Neural cell (in vitro differentiated cells): Measurements from ENCODE around the gene PCDH9. TPM values are rescaled to one million over a fixed set of nuclear protein-coding genes. Genes with fewer than 3 reads are reported as not detected.

ENCODE experiments used
- H2AFZ ChIP-seq: fragments of 200-600, 300-800 bp; sonication (generic), shearing (Covaris generic); 2 replicates; pipeline ENCODE4 v1.6.0; 2014; ENCODE audit warnings: low read depth, mild to moderate bottlenecking, antibody characterized with exemption, low read length, moderate library complexity
- H3F3A ChIP-seq: fragments of 200-600 bp; shearing (Covaris generic); 2 replicates; pipeline ENCODE4 v1.6.1; 2016; ENCODE audit warnings: mild to moderate bottlenecking, moderate library complexity, mixed read lengths, antibody characterized with exemption, low read length; ENCODE audit not compliant: insufficient read depth, poor library complexity, severe bottlenecking
- H3K27ac ChIP-seq: fragments of 200-600, 300-800 bp; sonication (generic), shearing (Covaris generic); 2 replicates; pipeline ENCODE4 v1.5.1; 2014; ENCODE audit warnings: mild to moderate bottlenecking, low read length, moderate library complexity
- H3K27me3 ChIP-seq: fragments of 300-800, 200-600 bp; sonication (generic), shearing (Covaris generic); 2 replicates; pipeline ENCODE4 v1.6.0; 2014; ENCODE audit warnings: mild to moderate bottlenecking, low read depth, low read length, moderate library complexity; ENCODE audit not compliant: insufficient read depth
- H3K36me3 ChIP-seq: fragments of 300-800, 200-600 bp; sonication (generic), shearing (Covaris generic); 2 replicates; pipeline ENCODE4 v1.5.1; 2014; ENCODE audit warnings: mild to moderate bottlenecking, antibody characterized with exemption, low read length, moderate library complexity; ENCODE audit not compliant: insufficient read depth
- H3K4me2 ChIP-seq: fragments of 300-800, 200-600 bp; sonication (generic), shearing (Covaris generic); 2 replicates; pipeline ENCODE4 v1.6.0; 2014; ENCODE audit warnings: mild to moderate bottlenecking, low read length
- H3K4me3 ChIP-seq: fragments of 300-800, 200-600 bp; sonication (generic), shearing (Covaris generic); 2 replicates; pipeline ENCODE4 v1.5.1; 2014; ENCODE audit warnings: mild to moderate bottlenecking, low read length, moderate library complexity
- H3K79me2 ChIP-seq: fragments of 200-600 bp; shearing (Covaris generic); replicated peaks from 2 replicates; pipeline ENCODE4 v1.6.0; 2014; ENCODE audit warnings: mild to moderate bottlenecking, low read length, moderate library complexity; ENCODE audit not compliant: insufficient read depth
- H3K9ac ChIP-seq: fragments of 300-800, 200-600 bp; sonication (generic), shearing (Covaris generic); 2 replicates; pipeline ENCODE4 v1.6.1; 2016; ENCODE audit warnings: mild to moderate bottlenecking, low read length, mixed read lengths
- H3K9me2 ChIP-seq: fragments of 200-600 bp; shearing (Covaris generic); 2 replicates; pipeline ENCODE4 v1.6.1; 2016; ENCODE audit warnings: mild to moderate bottlenecking, low read length, mixed read lengths; ENCODE audit not compliant: insufficient read depth
- H3K9me3 ChIP-seq: fragments of 200-600, 300-800 bp; sonication (generic), shearing (Covaris generic); 2 replicates; pipeline ENCODE4 v1.6.1; 2016; ENCODE audit warnings: mild to moderate bottlenecking, mixed run types, low read length, moderate library complexity, mixed read lengths
- H4K20me1 ChIP-seq: fragments of 200-600 bp; shearing (Covaris generic); 2 replicates; pipeline ENCODE4 v1.6.1; 2016; ENCODE audit warnings: mild to moderate bottlenecking, mixed run types; ENCODE audit not compliant: insufficient read depth
- EP300 ChIP-seq: fragments of 450-650 bp; conservative IDR thresholded peaks from 2 replicates; pipeline ENCODE4 v1.6.1; 2014; ENCODE audit warnings: antibody characterized with exemption, mild to moderate bottlenecking, moderate library complexity; ENCODE audit not compliant: poor library complexity, severe bottlenecking
- EZH2 ChIP-seq: fragments of 200-600, 300-800 bp; shearing (Covaris generic), sonication (generic); IDR thresholded peaks from 2 replicates; pipeline ENCODE4 v1.6.1; 2014; ENCODE audit warnings: antibody characterized with exemption, low read length, borderline replicate concordance, mild to moderate bottlenecking; ENCODE audit not compliant: insufficient read depth, poor library complexity, severe bottlenecking
- MXI1 ChIP-seq: fragments of 450-650 bp; conservative IDR thresholded peaks from 2 replicates; pipeline ENCODE4 v1.6.1; 2014; ENCODE audit warnings: antibody characterized with exemption, mild to moderate bottlenecking; ENCODE audit not compliant: poor library complexity, severe bottlenecking
- POLR2AphosphoS5 ChIP-seq: IDR thresholded peaks from 2 replicates; pipeline ENCODE4 v1.6.1; 2012
- RAD21 ChIP-seq: fragments of 450-650 bp; conservative IDR thresholded peaks from 2 replicates; pipeline ENCODE4 v1.6.1; 2014; ENCODE audit warnings: antibody characterized with exemption, mild to moderate bottlenecking, moderate library complexity
- SMC3 ChIP-seq: fragments of 450-650 bp; conservative IDR thresholded peaks from 2 replicates; pipeline ENCODE4 v1.6.1; 2014; ENCODE audit warnings: antibody characterized with exemption, mild to moderate bottlenecking, moderate library complexity; ENCODE audit not compliant: poor library complexity
- TAF1 ChIP-seq: IDR thresholded peaks from 2 replicates; pipeline ENCODE4 v1.6.1; 2012; ENCODE audit warnings: low read depth
- polyA plus RNA-seq: library from polyadenylated mRNA; depleted of rRNA; stranded (reverse); fragments of >200 nt; gene quantifications from 2 replicates; pipeline ENCODE4 v1.2.3, GENCODE V29; 2014
- TF ChIP-seq, protein P1 (sequence below): IDR thresholded peaks from 2 replicates; pipeline ENCODE4 v1.6.1; 2012; ENCODE audit warnings: borderline replicate concordance
- TF ChIP-seq, protein P2 (sequence below): fragments of 450-650 bp; IDR thresholded peaks from 2 replicates; pipeline ENCODE4 v1.5.1; 2014; ENCODE audit warnings: antibody characterized with exemption, mild to moderate bottlenecking, moderate library complexity; ENCODE audit not compliant: poor library complexity, severe bottlenecking

Gene PCDH9
- polyA plus RNA-seq, 1 donor from 2014 or later = 4.6 TPM

DNA sequence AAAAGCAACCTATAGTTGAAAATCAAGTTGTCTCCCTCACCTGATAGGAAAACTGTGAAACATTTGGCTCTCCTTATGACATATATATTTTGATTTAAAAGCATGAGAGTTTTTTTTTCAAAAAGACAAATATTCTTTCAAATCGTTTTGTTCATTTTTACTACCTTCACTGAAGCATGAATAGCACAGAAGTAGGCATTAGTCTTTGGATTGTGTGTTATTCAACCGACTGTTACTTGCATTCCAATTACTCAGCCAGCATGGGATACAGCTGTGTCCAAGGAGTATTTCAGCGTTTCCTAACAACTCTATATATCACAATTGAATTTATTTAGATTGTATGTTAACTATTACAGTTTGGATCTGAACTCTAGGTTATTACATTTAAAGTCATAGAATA lies 135.2 kb downstream of the PCDH9 start:
- no peaks in the 10 kb centered on the region for H3K36me3 ChIP-seq
- H3K9me2 ChIP-seq = no peaks in the 10 kb centered on the region
- no peaks in the 10 kb centered on the region for H3K79me2 ChIP-seq
- no peak overlapping the region for H3K4me3 ChIP-seq
- H2AFZ ChIP-seq = no peak overlapping the region
- H3K9ac ChIP-seq = no peak overlapping the region
- no peaks in the 10 kb centered on the region for H3K27me3 ChIP-seq
- no peak overlapping the region for H3K4me2 ChIP-seq
- TF ChIP-seq TAF1 = no peak
- TF ChIP-seq EZH2 = no peak
- no peak for TF ChIP-seq RAD21
- TF ChIP-seq MXI1 = no peak
- TF ChIP-seq EP300 = no peak
- TF ChIP-seq, protein P1, sequence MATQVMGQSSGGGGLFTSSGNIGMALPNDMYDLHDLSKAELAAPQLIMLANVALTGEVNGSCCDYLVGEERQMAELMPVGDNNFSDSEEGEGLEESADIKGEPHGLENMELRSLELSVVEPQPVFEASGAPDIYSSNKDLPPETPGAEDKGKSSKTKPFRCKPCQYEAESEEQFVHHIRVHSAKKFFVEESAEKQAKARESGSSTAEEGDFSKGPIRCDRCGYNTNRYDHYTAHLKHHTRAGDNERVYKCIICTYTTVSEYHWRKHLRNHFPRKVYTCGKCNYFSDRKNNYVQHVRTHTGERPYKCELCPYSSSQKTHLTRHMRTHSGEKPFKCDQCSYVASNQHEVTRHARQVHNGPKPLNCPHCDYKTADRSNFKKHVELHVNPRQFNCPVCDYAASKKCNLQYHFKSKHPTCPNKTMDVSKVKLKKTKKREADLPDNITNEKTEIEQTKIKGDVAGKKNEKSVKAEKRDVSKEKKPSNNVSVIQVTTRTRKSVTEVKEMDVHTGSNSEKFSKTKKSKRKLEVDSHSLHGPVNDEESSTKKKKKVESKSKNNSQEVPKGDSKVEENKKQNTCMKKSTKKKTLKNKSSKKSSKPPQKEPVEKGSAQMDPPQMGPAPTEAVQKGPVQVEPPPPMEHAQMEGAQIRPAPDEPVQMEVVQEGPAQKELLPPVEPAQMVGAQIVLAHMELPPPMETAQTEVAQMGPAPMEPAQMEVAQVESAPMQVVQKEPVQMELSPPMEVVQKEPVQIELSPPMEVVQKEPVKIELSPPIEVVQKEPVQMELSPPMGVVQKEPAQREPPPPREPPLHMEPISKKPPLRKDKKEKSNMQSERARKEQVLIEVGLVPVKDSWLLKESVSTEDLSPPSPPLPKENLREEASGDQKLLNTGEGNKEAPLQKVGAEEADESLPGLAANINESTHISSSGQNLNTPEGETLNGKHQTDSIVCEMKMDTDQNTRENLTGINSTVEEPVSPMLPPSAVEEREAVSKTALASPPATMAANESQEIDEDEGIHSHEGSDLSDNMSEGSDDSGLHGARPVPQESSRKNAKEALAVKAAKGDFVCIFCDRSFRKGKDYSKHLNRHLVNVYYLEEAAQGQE = no peak
- no peak for TF ChIP-seq SMC3
- H3K27ac ChIP-seq = no peak overlapping the region
- H3F3A ChIP-seq = no peaks in the 10 kb centered on the region
- H3K9me3 ChIP-seq = no peaks in the 10 kb centered on the region
- no peaks in the 10 kb centered on the region for H4K20me1 ChIP-seq

DNA sequence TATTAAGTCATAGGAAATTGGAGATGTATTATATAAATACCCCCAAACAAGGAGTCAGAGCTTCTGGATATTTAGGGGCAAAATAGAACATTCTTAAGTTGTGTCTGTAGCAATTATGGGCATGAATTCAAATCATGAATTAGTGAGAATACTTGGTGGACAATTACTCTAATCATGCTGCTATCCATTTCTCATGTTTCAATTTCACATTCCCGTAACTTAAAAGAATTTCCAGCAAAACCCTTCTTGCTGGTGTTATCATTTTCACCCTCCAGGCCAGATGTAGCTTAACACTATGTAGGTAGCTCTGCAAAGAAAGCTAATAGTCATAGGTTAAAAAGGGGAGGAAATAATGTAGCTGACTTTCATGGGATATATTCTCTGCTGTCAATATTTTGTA lies 136.1 kb downstream of the PCDH9 start:
- H4K20me1 ChIP-seq = no peaks in the 10 kb centered on the region
- no peaks in the 10 kb centered on the region for H3K36me3 ChIP-seq
- H3K79me2 ChIP-seq = no peaks in the 10 kb centered on the region
- H3K27ac ChIP-seq = no peak overlapping the region
- H3K4me3 ChIP-seq = no peak overlapping the region
- no peak overlapping the region for H2AFZ ChIP-seq
- H3F3A ChIP-seq = no peaks in the 10 kb centered on the region
- no peak overlapping the region for H3K4me2 ChIP-seq
- H3K9ac ChIP-seq = no peak overlapping the region
- no peaks in the 10 kb centered on the region for H3K9me3 ChIP-seq
- TF ChIP-seq, protein P1 = no peak
- TF ChIP-seq SMC3 (no peak), EZH2 (no peak), POLR2AphosphoS5 (no peak), RAD21 (no peak), TAF1 (no peak), EP300 (no peak), MXI1 (no peak)
- TF ChIP-seq, protein P2, sequence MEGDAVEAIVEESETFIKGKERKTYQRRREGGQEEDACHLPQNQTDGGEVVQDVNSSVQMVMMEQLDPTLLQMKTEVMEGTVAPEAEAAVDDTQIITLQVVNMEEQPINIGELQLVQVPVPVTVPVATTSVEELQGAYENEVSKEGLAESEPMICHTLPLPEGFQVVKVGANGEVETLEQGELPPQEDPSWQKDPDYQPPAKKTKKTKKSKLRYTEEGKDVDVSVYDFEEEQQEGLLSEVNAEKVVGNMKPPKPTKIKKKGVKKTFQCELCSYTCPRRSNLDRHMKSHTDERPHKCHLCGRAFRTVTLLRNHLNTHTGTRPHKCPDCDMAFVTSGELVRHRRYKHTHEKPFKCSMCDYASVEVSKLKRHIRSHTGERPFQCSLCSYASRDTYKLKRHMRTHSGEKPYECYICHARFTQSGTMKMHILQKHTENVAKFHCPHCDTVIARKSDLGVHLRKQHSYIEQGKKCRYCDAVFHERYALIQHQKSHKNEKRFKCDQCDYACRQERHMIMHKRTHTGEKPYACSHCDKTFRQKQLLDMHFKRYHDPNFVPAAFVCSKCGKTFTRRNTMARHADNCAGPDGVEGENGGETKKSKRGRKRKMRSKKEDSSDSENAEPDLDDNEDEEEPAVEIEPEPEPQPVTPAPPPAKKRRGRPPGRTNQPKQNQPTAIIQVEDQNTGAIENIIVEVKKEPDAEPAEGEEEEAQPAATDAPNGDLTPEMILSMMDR = no peak
- H3K9me2 ChIP-seq = no peaks in the 10 kb centered on the region
- no peaks in the 10 kb centered on the region for H3K27me3 ChIP-seq
